HepG2 (cell line): ENCODE data around the gene HRC. TPM values are rescaled to one million over a fixed set of nuclear protein-coding genes. Genes with fewer than 3 reads are reported as not detected.

Source experiments
- EEA1 ChIP-seq: sonication (generic); formaldehyde crosslinking; IDR thresholded peaks from 2 replicates; pipeline ENCODE4 v1.5.1; 2020; ENCODE audit warnings: mild to moderate bottlenecking, missing genetic modification reagents, borderline replicate concordance
- GABPB1 ChIP-seq: IDR thresholded peaks from 2 replicates; pipeline ENCODE4 v1.6.1; 2016; ENCODE audit warnings: mild to moderate bottlenecking, missing genetic modification reagents, moderate library complexity, missing compliant biosample characterization
- LCORL ChIP-seq, 2 experiments: fragments of 450-650 bp in 1 of 2; sonication (generic) in 1 of 2; formaldehyde crosslinking in 1 of 2; IDR thresholded peaks; 2 replicates each; pipeline versions ENCODE4 v1.5.0 to v1.6.1; 2017 to 2020; ENCODE audit warnings: antibody characterized with exemption in 1 of 2, missing genetic modification reagents in 1 of 2
- MTA1 ChIP-seq: sonication (generic); formaldehyde crosslinking; IDR thresholded peaks from 2 replicates; pipeline ENCODE4 v1.4.0; 2020; ENCODE audit warnings: missing genetic modification reagents, mild to moderate bottlenecking, borderline replicate concordance
- POLR2A ChIP-seq, 2 experiments: IDR thresholded peaks; 2 replicates each; pipeline ENCODE4 v1.6.1; 2011; ENCODE audit warnings: low read depth in 2 of 2, low read length in 2 of 2, mild to moderate bottlenecking in 1 of 2, moderate library complexity in 1 of 2; ENCODE audit not compliant: insufficient read depth in 1 of 2
- RFX3 ChIP-seq: IDR thresholded peaks from 2 replicates; pipeline ENCODE4 v1.6.1; 2016; ENCODE audit warnings: missing biosample characterization, missing genetic modification reagents
- RFXAP ChIP-seq: sonication (generic); formaldehyde crosslinking; IDR thresholded peaks from 2 replicates; pipeline ENCODE4 v1.4.0; 2020; ENCODE audit warnings: missing genetic modification reagents, borderline replicate concordance
- RXRA ChIP-seq: sonication (generic); formaldehyde crosslinking; IDR thresholded peaks from 2 replicates; pipeline ENCODE4 v1.5.1; 2020; ENCODE audit warnings: missing genetic modification reagents
- SIN3A ChIP-seq: IDR thresholded peaks from 2 replicates; pipeline ENCODE4 v1.6.1; 2011; ENCODE audit warnings: low read depth, mild to moderate bottlenecking, control low read depth, low read length, borderline replicate concordance
- SP5 ChIP-seq: IDR thresholded peaks from 2 replicates; pipeline ENCODE4 v1.6.1; 2016; ENCODE audit warnings: low read depth, borderline replicate concordance
- SPEN ChIP-seq: sonication (generic); formaldehyde crosslinking; IDR thresholded peaks from 2 replicates; pipeline ENCODE4 v1.5.1; 2020; ENCODE audit warnings: low read depth, mild to moderate bottlenecking, missing genetic modification reagents
- TBX2 ChIP-seq: sonication (generic); formaldehyde crosslinking; IDR thresholded peaks from 2 replicates; pipeline ENCODE4 v1.5.0; 2020; ENCODE audit warnings: missing genetic modification reagents, mild to moderate bottlenecking, borderline replicate concordance
- XBP1 ChIP-seq: sonication (generic); formaldehyde crosslinking; IDR thresholded peaks from 2 replicates; pipeline ENCODE4 v1.5.0; 2020; ENCODE audit warnings: missing genetic modification reagents
- ZNF451 ChIP-seq: sonication (generic); formaldehyde crosslinking; IDR thresholded peaks from 2 replicates; pipeline ENCODE4 v1.5.0; 2020; ENCODE audit warnings: mild to moderate bottlenecking, missing genetic modification reagents
- ZNF768 ChIP-seq: sonication (generic); formaldehyde crosslinking; IDR thresholded peaks from 2 replicates; pipeline ENCODE4 v1.4.0; 2020; ENCODE audit warnings: missing genetic modification reagents
- ZSCAN21 ChIP-seq: sonication (generic); formaldehyde crosslinking; IDR thresholded peaks from 2 replicates; pipeline ENCODE4 v1.8.0; 2022; ENCODE audit warnings: mild to moderate bottlenecking, missing genetic modification reagents, moderate library complexity, borderline replicate concordance
- ZSCAN25 ChIP-seq: sonication (generic); formaldehyde crosslinking; IDR thresholded peaks from 2 replicates; pipeline ENCODE4 v1.8.0; 2022; ENCODE audit warnings: mild to moderate bottlenecking, missing genetic modification reagents
- polyA plus RNA-seq, 8 experiments: library from polyadenylated mRNA; depleted of rRNA in 3 of 8; stranded (reverse) in 7 of 8; unstranded in 1 of 8; fragments of >200 nt; fragmentation: Illumina TruSeq in 4 of 8; extraction: Trizol in 4 of 8; gene quantifications; 2 replicates each; pipeline versions ENCODE4 v1.2.1 to v1.2.3, GENCODE V29; 2011 to 2016; ENCODE audit warnings: low read depth in 4 of 8, missing spikeins in 1 of 8, mixed read lengths in 1 of 8; ENCODE audit not compliant: insufficient read depth in 1 of 8
- total RNA-seq, 5 experiments: library from RNA; depleted of rRNA; stranded (reverse); fragments of >200 nt; fragmentation: Illumina TruSeq; extraction: Trizol; gene quantifications; 2 replicates each; pipeline ENCODE4 v1.2.3, GENCODE V29; 2016; ENCODE audit warnings: low read depth in 1 of 5
- TF ChIP-seq, protein P1 (sequence below): sonication (generic); formaldehyde crosslinking; IDR thresholded peaks from 2 replicates; pipeline ENCODE4 v1.9.0; 2021; ENCODE audit warnings: mild to moderate bottlenecking, missing genetic modification reagents
- TF ChIP-seq, protein P2 (sequence below): sonication (generic); formaldehyde crosslinking; IDR thresholded peaks from 2 replicates; pipeline ENCODE4 v1.5.0; 2020; ENCODE audit warnings: mild to moderate bottlenecking, missing genetic modification reagents, borderline replicate concordance

HRC gene
- total and polyA plus RNA-seq, 2 of the 13 experiments (the other 11 are each of a cell fraction or from before 2014, with no cell fraction given), result 3.6 to 15.4 TPM

DNA sequence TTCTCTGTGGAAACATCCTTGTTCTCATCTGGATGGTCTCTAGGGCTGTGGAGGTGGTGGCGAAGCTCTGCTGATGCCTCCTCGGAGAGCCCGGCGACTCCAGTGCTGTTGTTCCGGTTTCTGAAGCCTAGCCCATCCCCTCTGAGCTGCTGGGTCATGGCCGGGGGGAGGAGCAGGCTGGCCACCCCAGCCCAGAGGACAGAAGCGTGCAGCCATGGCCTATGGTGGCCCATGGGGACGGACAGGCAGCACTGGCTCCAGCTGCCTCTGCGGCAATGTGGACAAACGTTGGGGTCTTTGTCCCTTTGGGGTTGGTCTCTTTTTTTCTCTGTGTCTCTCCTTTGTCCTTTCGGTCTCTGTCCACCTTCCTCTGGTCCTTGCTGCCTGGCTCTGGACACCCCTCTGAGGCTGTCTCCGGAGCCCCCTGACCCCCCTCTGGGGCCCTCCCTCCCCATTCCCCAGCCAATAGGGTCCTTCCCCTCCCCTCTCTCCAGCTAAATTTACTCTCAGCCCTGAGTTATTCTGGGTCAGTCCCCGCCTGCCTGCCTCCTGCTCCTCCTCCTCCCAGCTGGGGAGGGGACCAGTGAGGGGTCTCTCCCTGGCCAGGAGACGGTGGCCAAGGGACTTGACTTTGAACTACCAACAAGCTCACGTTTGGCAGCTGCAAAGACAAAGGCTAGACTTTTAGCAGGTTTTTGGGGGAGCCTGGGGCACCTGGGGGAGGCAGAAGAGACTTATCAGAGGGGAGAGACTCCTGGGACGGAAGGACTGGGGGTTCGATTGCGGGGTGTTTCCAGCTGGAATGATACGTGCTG is at the start of gene HRC (continued):
- TF ChIP-seq EEA1 (CRISPR knock-in tag) (no peak), RFX3 (no peak), SIN3A (peak; percentile 33; the same call in 1 of the 2 replicates), RXRA (CRISPR knock-in tag) (0 out of 2 replicates have a peak, but pooled peaks have one; percentile 46), GABPB1 (CRISPR knock-in tag) (peak; percentile 81), XBP1 (no peak), ZSCAN21 (CRISPR knock-in tag) (0 out of 2 replicates have a peak, but pooled peaks have one; percentile 34), ZSCAN25 (peak; percentile 38; the same call in 1 of the 2 replicates), RFXAP (CRISPR knock-in tag) (no peak), ZNF451 (no peak), SP5 (CRISPR knock-in tag) (peak; percentile 85), MTA1 (peak; percentile 65; the same call in 1 of the 2 replicates), ZNF768 (CRISPR knock-in tag) (peak; percentile 30; the same call in 1 of the 2 replicates), TBX2 (CRISPR knock-in tag) (peak; percentile 33; the same call in 1 of the 2 replicates), POLR2A (IDR thresholded peaks at IDR 0.05; ENCODE audit: insufficient read depth in 1 of 2, low read depth in 2 of 2, low read length in 2 of 2) (peak; percentile 33 to 63; a peak in 1 of 4 replicates), SPEN (CRISPR knock-in tag) (peak; percentile 52; the same call in 1 of the 2 replicates), LCORL (IDR thresholded peaks at IDR 0.05) (no peak), LCORL (CRISPR knock-in tag; IDR thresholded peaks at IDR 0.05) (peak; percentile 57)
- TF ChIP-seq, protein P1, sequence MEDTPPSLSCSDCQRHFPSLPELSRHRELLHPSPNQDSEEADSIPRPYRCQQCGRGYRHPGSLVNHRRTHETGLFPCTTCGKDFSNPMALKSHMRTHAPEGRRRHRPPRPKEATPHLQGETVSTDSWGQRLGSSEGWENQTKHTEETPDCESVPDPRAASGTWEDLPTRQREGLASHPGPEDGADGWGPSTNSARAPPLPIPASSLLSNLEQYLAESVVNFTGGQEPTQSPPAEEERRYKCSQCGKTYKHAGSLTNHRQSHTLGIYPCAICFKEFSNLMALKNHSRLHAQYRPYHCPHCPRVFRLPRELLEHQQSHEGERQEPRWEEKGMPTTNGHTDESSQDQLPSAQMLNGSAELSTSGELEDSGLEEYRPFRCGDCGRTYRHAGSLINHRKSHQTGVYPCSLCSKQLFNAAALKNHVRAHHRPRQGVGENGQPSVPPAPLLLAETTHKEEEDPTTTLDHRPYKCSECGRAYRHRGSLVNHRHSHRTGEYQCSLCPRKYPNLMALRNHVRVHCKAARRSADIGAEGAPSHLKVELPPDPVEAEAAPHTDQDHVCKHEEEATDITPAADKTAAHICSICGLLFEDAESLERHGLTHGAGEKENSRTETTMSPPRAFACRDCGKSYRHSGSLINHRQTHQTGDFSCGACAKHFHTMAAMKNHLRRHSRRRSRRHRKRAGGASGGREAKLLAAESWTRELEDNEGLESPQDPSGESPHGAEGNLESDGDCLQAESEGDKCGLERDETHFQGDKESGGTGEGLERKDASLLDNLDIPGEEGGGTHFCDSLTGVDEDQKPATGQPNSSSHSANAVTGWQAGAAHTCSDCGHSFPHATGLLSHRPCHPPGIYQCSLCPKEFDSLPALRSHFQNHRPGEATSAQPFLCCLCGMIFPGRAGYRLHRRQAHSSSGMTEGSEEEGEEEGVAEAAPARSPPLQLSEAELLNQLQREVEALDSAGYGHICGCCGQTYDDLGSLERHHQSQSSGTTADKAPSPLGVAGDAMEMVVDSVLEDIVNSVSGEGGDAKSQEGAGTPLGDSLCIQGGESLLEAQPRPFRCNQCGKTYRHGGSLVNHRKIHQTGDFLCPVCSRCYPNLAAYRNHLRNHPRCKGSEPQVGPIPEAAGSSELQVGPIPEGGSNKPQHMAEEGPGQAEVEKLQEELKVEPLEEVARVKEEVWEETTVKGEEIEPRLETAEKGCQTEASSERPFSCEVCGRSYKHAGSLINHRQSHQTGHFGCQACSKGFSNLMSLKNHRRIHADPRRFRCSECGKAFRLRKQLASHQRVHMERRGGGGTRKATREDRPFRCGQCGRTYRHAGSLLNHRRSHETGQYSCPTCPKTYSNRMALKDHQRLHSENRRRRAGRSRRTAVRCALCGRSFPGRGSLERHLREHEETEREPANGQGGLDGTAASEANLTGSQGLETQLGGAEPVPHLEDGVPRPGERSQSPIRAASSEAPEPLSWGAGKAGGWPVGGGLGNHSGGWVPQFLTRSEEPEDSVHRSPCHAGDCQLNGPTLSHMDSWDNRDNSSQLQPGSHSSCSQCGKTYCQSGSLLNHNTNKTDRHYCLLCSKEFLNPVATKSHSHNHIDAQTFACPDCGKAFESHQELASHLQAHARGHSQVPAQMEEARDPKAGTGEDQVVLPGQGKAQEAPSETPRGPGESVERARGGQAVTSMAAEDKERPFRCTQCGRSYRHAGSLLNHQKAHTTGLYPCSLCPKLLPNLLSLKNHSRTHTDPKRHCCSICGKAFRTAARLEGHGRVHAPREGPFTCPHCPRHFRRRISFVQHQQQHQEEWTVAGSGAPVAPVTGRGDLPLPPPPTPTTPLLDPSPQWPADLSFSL (CRISPR knock-in tag), result peak; percentile 50; the same call in 1 of the 2 replicates
- TF ChIP-seq, protein P2, sequence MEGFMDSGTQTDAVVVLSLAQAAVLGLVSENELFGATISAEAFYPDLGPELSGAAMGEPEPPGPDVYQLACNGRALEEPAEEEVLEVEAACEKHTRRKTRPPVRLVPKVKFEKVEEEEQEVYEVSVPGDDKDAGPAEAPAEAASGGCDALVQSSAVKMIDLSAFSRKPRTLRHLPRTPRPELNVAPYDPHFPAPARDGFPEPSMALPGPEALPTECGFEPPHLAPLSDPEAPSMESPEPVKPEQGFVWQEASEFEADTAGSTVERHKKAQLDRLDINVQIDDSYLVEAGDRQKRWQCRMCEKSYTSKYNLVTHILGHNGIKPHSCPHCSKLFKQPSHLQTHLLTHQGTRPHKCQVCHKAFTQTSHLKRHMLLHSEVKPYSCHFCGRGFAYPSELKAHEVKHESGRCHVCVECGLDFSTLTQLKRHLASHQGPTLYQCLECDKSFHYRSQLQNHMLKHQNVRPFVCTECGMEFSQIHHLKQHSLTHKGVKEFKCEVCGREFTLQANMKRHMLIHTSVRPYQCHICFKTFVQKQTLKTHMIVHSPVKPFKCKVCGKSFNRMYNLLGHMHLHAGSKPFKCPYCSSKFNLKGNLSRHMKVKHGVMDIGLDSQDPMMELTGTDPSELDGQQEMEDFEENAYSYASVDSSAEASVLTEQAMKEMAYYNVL (CRISPR knock-in tag), result no peak
